SK-N-SH treated with all-trans-retinoic acid at 6 μM for 48 hours (cell line): ENCODE results near the gene TWSG1.

ENCODE experiments used
- ATAC-seq: fragments of 200-7000 bp; cut with Tn5 transposase; 3 replicates; pipeline ENCODE4 v1.9.1; 2020; ENCODE audit warnings: mild to moderate bottlenecking, moderate library complexity
- ARNTL ChIP-seq: fragments of 450-650 bp; formaldehyde crosslinking; IDR thresholded peaks from 2 replicates; pipeline ENCODE4 v1.5.0; 2020; ENCODE audit warnings: low read depth, mild to moderate bottlenecking, moderate library complexity, borderline replicate concordance
- BACH2 ChIP-seq: fragments of 250-450 bp; sonication (Bioruptor Pico); IDR thresholded peaks from 2 replicates; pipeline ENCODE4 v1.9.0; 2021; ENCODE audit warnings: mild to moderate bottlenecking, borderline replicate concordance
- CSDC2 ChIP-seq: fragments of 250-450 bp; sonication (Bioruptor Pico); IDR thresholded peaks from 2 replicates; pipeline ENCODE4 v1.5.0; 2020; ENCODE audit warnings: mild to moderate bottlenecking, moderate library complexity
- CSRNP3 ChIP-seq: fragments of 250-450 bp; sonication (Bioruptor Pico); IDR thresholded peaks from 2 replicates; pipeline ENCODE4 v1.5.1; 2021; ENCODE audit warnings: mild to moderate bottlenecking, moderate library complexity
- GLIS3 ChIP-seq: fragments of 250-450 bp; sonication (Bioruptor Pico); IDR thresholded peaks from 2 replicates; pipeline ENCODE4 v1.5.0; 2020; ENCODE audit warnings: mild to moderate bottlenecking, moderate library complexity
- ISL1 ChIP-seq: fragments of 250-450 bp; sonication (Bioruptor Pico); IDR thresholded peaks from 2 replicates; pipeline ENCODE4 v2.1.2; 2022; ENCODE audit warnings: mild to moderate bottlenecking, moderate library complexity
- OSR1 ChIP-seq: fragments of 250-450 bp; sonication (Bioruptor Pico); IDR thresholded peaks from 2 replicates; pipeline ENCODE4 v1.8.0; 2022; ENCODE audit warnings: moderate library complexity, mild to moderate bottlenecking, inconsistent platforms
- PATZ1 ChIP-seq: fragments of 250-450 bp; sonication (Bioruptor Pico); IDR thresholded peaks from 2 replicates; pipeline ENCODE4 v1.8.0; 2020; ENCODE audit warnings: mild to moderate bottlenecking, moderate library complexity, borderline replicate concordance
- PPARA ChIP-seq: fragments of 250-450 bp; sonication (Bioruptor Pico); IDR thresholded peaks from 2 replicates; pipeline ENCODE4 v1.5.0; 2020; ENCODE audit warnings: mild to moderate bottlenecking, borderline replicate concordance
- RARB ChIP-seq: fragments of 250-450 bp; sonication (Bioruptor Pico); IDR thresholded peaks from 2 replicates; pipeline ENCODE4 v1.8.0; 2021; ENCODE audit warnings: mild to moderate bottlenecking, moderate library complexity
- SNAI2 ChIP-seq: fragments of 250-450 bp; sonication (Bioruptor Pico); IDR thresholded peaks from 2 replicates; pipeline ENCODE4 v1.5.0; 2020; ENCODE audit warnings: mild to moderate bottlenecking, moderate library complexity
- TCF4 ChIP-seq: fragments of 250-450 bp; sonication (Bioruptor Pico); IDR thresholded peaks from 2 replicates; pipeline ENCODE4 v1.8.0; 2021; ENCODE audit warnings: mild to moderate bottlenecking, moderate library complexity, borderline replicate concordance
- TOX ChIP-seq: fragments of 250-450 bp; sonication (Bioruptor Pico); IDR thresholded peaks from 2 replicates; pipeline ENCODE4 v1.8.0; 2021; ENCODE audit warnings: mild to moderate bottlenecking, moderate library complexity, borderline replicate concordance
- ZC3H10 ChIP-seq: fragments of 250-450 bp; sonication (Bioruptor Pico); IDR thresholded peaks from 2 replicates; pipeline ENCODE4 v1.5.1; 2021; ENCODE audit warnings: mild to moderate bottlenecking, moderate library complexity
- ZFP3 ChIP-seq: fragments of 250-450 bp; sonication (Bioruptor Pico); IDR thresholded peaks from 2 replicates; pipeline ENCODE4 v1.5.0; 2020; ENCODE audit warnings: mild to moderate bottlenecking, moderate library complexity
- ZFP30 ChIP-seq: fragments of 450-650 bp; formaldehyde crosslinking; IDR thresholded peaks from 2 replicates; pipeline ENCODE4 v1.5.0; 2022; ENCODE audit warnings: mild to moderate bottlenecking, moderate library complexity
- ZNF565 ChIP-seq: fragments of 450-650 bp; formaldehyde crosslinking; conservative IDR thresholded peaks from 2 replicates; pipeline ENCODE4 v1.5.0; 2020; ENCODE audit warnings: low read depth, mild to moderate bottlenecking, moderate library complexity
- ZNF70 ChIP-seq: fragments of 450-650 bp; formaldehyde crosslinking; IDR thresholded peaks from 2 replicates; pipeline ENCODE4 v1.5.0; 2020; ENCODE audit warnings: mild to moderate bottlenecking, moderate library complexity
- ZNF8 ChIP-seq: fragments of 450-650 bp; formaldehyde crosslinking; IDR thresholded peaks from 2 replicates; pipeline ENCODE4 v1.5.0; 2020; ENCODE audit warnings: mild to moderate bottlenecking, moderate library complexity
- TF ChIP-seq, protein P1 (sequence below): fragments of 250-450 bp; sonication (Bioruptor Pico); IDR thresholded peaks from 2 replicates; pipeline ENCODE4 v1.5.0; 2020; ENCODE audit warnings: mild to moderate bottlenecking, moderate library complexity
- TF ChIP-seq, protein P2 (sequence below): fragments of 250-450 bp; sonication (Bioruptor Pico); IDR thresholded peaks from 2 replicates; pipeline ENCODE4 v1.8.0; 2021; ENCODE audit warnings: low read depth, mild to moderate bottlenecking, moderate library complexity, borderline replicate concordance
- TF ChIP-seq, protein P3 (sequence below): fragments of 250-450 bp; sonication (Bioruptor Pico); IDR thresholded peaks from 2 replicates; pipeline ENCODE4 v1.5.1; 2020; ENCODE audit warnings: low read depth, mild to moderate bottlenecking, moderate library complexity

Gene TWSG1

GRCh38 chr18:9304388-9305070 is 30.0 kb upstream of the TWSG1 start:
- no peak for ATAC-seq
- TF ChIP-seq ZFP30 (CRISPR knock-in tag): no peak
- TF ChIP-seq CSDC2: no peak
- no peak for TF ChIP-seq GLIS3
- TF ChIP-seq PATZ1 (CRISPR knock-in tag): no peak
- no peak for TF ChIP-seq ZNF70 (CRISPR knock-in tag)
- no peak for TF ChIP-seq CSRNP3 (CRISPR knock-in tag)
- TF ChIP-seq SNAI2: no peak
- TF ChIP-seq, protein P1, sequence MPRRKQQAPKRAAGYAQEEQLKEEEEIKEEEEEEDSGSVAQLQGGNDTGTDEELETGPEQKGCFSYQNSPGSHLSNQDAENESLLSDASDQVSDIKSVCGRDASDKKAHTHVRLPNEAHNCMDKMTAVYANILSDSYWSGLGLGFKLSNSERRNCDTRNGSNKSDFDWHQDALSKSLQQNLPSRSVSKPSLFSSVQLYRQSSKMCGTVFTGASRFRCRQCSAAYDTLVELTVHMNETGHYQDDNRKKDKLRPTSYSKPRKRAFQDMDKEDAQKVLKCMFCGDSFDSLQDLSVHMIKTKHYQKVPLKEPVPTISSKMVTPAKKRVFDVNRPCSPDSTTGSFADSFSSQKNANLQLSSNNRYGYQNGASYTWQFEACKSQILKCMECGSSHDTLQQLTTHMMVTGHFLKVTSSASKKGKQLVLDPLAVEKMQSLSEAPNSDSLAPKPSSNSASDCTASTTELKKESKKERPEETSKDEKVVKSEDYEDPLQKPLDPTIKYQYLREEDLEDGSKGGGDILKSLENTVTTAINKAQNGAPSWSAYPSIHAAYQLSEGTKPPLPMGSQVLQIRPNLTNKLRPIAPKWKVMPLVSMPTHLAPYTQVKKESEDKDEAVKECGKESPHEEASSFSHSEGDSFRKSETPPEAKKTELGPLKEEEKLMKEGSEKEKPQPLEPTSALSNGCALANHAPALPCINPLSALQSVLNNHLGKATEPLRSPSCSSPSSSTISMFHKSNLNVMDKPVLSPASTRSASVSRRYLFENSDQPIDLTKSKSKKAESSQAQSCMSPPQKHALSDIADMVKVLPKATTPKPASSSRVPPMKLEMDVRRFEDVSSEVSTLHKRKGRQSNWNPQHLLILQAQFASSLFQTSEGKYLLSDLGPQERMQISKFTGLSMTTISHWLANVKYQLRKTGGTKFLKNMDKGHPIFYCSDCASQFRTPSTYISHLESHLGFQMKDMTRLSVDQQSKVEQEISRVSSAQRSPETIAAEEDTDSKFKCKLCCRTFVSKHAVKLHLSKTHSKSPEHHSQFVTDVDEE (CRISPR knock-in tag): no peak
- TF ChIP-seq RARB (CRISPR knock-in tag): no peak

GRCh38 chr18:9319333-9319732 is 15.2 kb upstream of the TWSG1 start:
- TF ChIP-seq ZFP3 (CRISPR knock-in tag) (no peak), OSR1 (no peak), ZNF565 (CRISPR knock-in tag) (no peak), ISL1 (CRISPR knock-in tag) (no peak), RARB (CRISPR knock-in tag) (no peak), ZFP30 (CRISPR knock-in tag) (no peak), ZC3H10 (no peak), BACH2 (CRISPR knock-in tag) (no peak), CSDC2 (no peak), ARNTL (CRISPR knock-in tag) (no peak), SNAI2 (no peak), ZNF8 (CRISPR knock-in tag) (no peak), ZNF70 (CRISPR knock-in tag) (no peak), PPARA (CRISPR knock-in tag) (no peak), TCF4 (CRISPR knock-in tag) (no peak), CSRNP3 (CRISPR knock-in tag) (no peak), TOX (CRISPR knock-in tag) (no peak)
- TF ChIP-seq, protein P1 (CRISPR knock-in tag): no peak
- TF ChIP-seq, protein P2, sequence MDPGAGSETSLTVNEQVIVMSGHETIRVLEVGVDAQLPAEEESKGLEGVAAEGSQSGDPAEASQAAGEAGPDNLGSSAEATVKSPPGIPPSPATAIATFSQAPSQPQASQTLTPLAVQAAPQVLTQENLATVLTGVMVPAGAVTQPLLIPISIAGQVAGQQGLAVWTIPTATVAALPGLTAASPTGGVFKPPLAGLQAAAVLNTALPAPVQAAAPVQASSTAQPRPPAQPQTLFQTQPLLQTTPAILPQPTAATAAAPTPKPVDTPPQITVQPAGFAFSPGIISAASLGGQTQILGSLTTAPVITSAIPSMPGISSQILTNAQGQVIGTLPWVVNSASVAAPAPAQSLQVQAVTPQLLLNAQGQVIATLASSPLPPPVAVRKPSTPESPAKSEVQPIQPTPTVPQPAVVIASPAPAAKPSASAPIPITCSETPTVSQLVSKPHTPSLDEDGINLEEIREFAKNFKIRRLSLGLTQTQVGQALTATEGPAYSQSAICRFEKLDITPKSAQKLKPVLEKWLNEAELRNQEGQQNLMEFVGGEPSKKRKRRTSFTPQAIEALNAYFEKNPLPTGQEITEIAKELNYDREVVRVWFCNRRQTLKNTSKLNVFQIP (CRISPR knock-in tag): no peak
- TF ChIP-seq, protein P3, sequence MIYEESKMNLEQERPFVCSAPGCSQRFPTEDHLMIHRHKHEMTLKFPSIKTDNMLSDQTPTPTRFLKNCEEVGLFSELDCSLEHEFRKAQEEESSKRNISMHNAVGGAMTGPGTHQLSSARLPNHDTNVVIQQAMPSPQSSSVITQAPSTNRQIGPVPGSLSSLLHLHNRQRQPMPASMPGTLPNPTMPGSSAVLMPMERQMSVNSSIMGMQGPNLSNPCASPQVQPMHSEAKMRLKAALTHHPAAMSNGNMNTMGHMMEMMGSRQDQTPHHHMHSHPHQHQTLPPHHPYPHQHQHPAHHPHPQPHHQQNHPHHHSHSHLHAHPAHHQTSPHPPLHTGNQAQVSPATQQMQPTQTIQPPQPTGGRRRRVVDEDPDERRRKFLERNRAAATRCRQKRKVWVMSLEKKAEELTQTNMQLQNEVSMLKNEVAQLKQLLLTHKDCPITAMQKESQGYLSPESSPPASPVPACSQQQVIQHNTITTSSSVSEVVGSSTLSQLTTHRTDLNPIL (CRISPR knock-in tag): no peak
- ATAC-seq: no peak
